Fibroblast of villous mesenchyme (primary cell): ENCODE data around the gene MRE11. TPM values are rescaled to one million over a fixed set of nuclear protein-coding genes. Genes with fewer than 3 reads are reported as not detected.

Source experiments
- DNase-seq: peaks from one replicate; pipeline ENCODE4 v3.0.0-alpha.2; 2010; ENCODE audit warnings: low read depth
- H3K4me3 ChIP-seq: 2 replicates; pipeline ENCODE4 v1.5.1; 2011; ENCODE audit warnings: low read depth, mild to moderate bottlenecking, low read length
- total RNA-seq: library from RNA; depleted of rRNA; stranded (reverse); fragments of >200 nt; gene quantifications from 2 replicates; pipeline ENCODE4 v1.2.3, GENCODE V29; 2012
- TF ChIP-seq, protein P1 (sequence below): IDR thresholded peaks from 2 replicates; pipeline ENCODE4 v1.5.1; 2012; ENCODE audit warnings: low read depth, mild to moderate bottlenecking, low read length; ENCODE audit not compliant: insufficient read depth

MRE11 gene
- total RNA-seq, 1 donor: 11.7 TPM

DNA sequence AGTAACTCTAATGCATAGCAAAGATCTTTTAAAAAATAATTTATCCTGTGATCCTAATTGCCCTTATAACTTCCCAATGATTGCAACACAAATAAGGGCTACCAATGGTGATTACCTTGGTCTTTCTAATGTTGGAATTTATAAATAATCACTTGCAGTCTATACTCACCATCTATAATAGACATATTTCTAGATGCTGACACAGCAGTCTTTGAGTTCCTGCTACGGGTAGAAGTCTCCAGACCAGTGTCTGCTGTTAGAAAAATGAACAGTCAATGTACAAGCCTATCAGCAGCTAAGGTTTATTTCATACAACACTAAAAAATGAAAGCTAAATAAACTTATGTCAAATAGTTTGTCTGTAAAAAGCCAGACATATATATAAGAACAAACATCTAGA lies 48.0 kb downstream of the MRE11 start:
- H3K4me3 ChIP-seq: no peak overlapping the region
- TF ChIP-seq, protein P1, sequence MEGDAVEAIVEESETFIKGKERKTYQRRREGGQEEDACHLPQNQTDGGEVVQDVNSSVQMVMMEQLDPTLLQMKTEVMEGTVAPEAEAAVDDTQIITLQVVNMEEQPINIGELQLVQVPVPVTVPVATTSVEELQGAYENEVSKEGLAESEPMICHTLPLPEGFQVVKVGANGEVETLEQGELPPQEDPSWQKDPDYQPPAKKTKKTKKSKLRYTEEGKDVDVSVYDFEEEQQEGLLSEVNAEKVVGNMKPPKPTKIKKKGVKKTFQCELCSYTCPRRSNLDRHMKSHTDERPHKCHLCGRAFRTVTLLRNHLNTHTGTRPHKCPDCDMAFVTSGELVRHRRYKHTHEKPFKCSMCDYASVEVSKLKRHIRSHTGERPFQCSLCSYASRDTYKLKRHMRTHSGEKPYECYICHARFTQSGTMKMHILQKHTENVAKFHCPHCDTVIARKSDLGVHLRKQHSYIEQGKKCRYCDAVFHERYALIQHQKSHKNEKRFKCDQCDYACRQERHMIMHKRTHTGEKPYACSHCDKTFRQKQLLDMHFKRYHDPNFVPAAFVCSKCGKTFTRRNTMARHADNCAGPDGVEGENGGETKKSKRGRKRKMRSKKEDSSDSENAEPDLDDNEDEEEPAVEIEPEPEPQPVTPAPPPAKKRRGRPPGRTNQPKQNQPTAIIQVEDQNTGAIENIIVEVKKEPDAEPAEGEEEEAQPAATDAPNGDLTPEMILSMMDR: no peak
- DNase-seq: no peak

DNA sequence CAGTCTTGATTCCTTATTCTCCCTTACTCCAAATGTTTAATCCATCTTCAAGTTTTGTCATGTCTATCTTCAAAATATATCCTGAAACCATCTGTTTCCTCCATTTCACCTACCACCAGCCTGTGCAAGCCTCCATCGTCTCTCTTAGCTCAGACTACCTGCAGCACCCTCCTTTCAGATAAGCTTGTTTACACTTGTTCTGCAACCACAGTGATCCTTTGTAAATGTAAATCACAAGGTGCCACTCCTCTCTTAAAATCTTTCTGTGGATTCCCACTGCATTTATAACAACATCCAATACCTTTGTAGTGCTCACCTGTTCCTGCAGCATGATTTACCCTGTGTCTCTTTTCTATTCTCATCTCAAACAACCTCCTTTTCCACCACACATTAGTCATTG lies 60.6 kb downstream of the MRE11 start:
- no peak overlapping the region for H3K4me3 ChIP-seq
- DNase-seq: no peak
- TF ChIP-seq, protein P1: no peak

DNA sequence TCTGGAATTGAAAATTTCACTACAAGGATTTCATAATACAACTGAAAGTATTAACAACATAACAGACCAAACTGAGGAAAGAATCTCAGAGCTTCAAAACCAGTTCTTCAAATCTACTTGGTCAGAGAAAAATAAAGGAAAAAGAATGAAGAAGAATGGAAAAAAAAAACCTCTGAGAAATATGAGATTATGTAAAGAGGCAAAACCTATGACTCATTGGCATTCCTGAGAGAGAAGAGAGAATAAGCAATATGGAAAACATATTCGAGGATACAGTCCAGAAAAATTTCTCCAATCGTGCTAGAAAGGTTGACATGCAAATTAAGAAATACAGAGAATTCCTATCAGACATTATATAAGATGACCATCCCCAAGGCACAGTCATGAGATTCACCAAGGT lies 69.0 kb downstream of the MRE11 start:
- TF ChIP-seq, protein P1: no peak
- no peak overlapping the region for H3K4me3 ChIP-seq
- DNase-seq: peak; percentile 13

- H3K4me3 ChIP-seq: no peak overlapping the region
- no peak for DNase-seq
- TF ChIP-seq, protein P1: no peak
Observed at GRCh38 chr11:94424011-94424410, 69.6 kb downstream of the MRE11 start.

GRCh38 chr11:94423507-94423906 lies 70.1 kb downstream of the MRE11 start:
- no peak overlapping the region for H3K4me3 ChIP-seq
- no peak for DNase-seq
- TF ChIP-seq, protein P1: no peak

- H3K4me3 ChIP-seq: no peak overlapping the region
- DNase-seq: no peak
- TF ChIP-seq, protein P1: no peak
Observed at GRCh38 chr11:94418123-94418765, 75.4 kb downstream of the MRE11 start.
